ENCODE data around the gene CALCOCO2.

CALCOCO2 gene

GRCh38 chr17:48878920-48879898, 48.4 kb downstream of the CALCOCO2 start:
- no peak overlapping the region for H3K27ac ChIP-seq (ENCODE audit: low read depth, low read length)
- no peaks in the 10 kb centered on the region for H3K27me3 ChIP-seq (ENCODE audit: control insufficient read depth, insufficient read depth, low read length)
- H3K9me3 ChIP-seq (ENCODE audit: control insufficient read depth, insufficient read depth, low read depth, low read length), result no peaks in the 10 kb centered on the region
- H3K9ac ChIP-seq (ENCODE audit: low read length), result no peak overlapping the region
- no peak overlapping the region for H3K4me3 ChIP-seq (ENCODE audit: low read depth, low read length)
- H3K36me3 ChIP-seq (ENCODE audit: control insufficient read depth, insufficient read depth, low read length), result no peaks in the 10 kb centered on the region
- peaks cover 3% of the 10 kb centered on the region; the same call in 1 of the 2 replicates for H3K4me1 ChIP-seq (ENCODE audit: control insufficient read depth, insufficient read depth, low read length)

- Histone ChIP-seq H3K9ac (ENCODE audit: low read length) (no peak overlapping the region), H3K36me3 (ENCODE audit: control insufficient read depth, insufficient read depth, low read length) (no peaks in the 10 kb centered on the region), H3K4me1 (ENCODE audit: control insufficient read depth, insufficient read depth, low read length) (peaks cover 8% of the 10 kb centered on the region), H3K9me3 (ENCODE audit: control insufficient read depth, insufficient read depth, low read depth, low read length) (no peaks in the 10 kb centered on the region), H3K27me3 (ENCODE audit: control insufficient read depth, insufficient read depth, low read length) (no peaks in the 10 kb centered on the region), H3K4me3 (ENCODE audit: low read depth, low read length) (no peak overlapping the region), H3K27ac (ENCODE audit: low read depth, low read length) (no peak overlapping the region)
Measured at GRCh38 chr17:48882272-48882671, 51.4 kb downstream of the CALCOCO2 start.

- Histone ChIP-seq H3K9ac (ENCODE audit: low read length) (no peak overlapping the region), H3K4me3 (ENCODE audit: low read depth, low read length) (no peak overlapping the region)
Measured at GRCh38 chr17:48883171-48883570, 52.3 kb downstream of the CALCOCO2 start.

GRCh38 chr17:48890086-48890485, 59.3 kb downstream of the CALCOCO2 start:
- Histone ChIP-seq H3K9ac (ENCODE audit: low read length) (no peak overlapping the region), H3K36me3 (ENCODE audit: control insufficient read depth, insufficient read depth, low read length) (peaks cover 7% of the 10 kb centered on the region), H3K4me3 (ENCODE audit: low read depth, low read length) (no peak overlapping the region), H3K27me3 (ENCODE audit: control insufficient read depth, insufficient read depth, low read length) (no peaks in the 10 kb centered on the region), H3K27ac (ENCODE audit: low read depth, low read length) (no peak overlapping the region), H3K9me3 (ENCODE audit: control insufficient read depth, insufficient read depth, low read depth, low read length) (no peaks in the 10 kb centered on the region), H3K4me1 (ENCODE audit: control insufficient read depth, insufficient read depth, low read length) (peaks cover 4% of the 10 kb centered on the region; the same call in 1 of the 2 replicates)

More at GRCh38 chr17:48883171-48883570, 52.3 kb downstream of the CALCOCO2 start:
- Histone ChIP-seq H3K27me3 (ENCODE audit: control insufficient read depth, insufficient read depth, low read length) (no peaks in the 10 kb centered on the region), H3K4me1 (ENCODE audit: control insufficient read depth, insufficient read depth, low read length) (peaks cover 6% of the 10 kb centered on the region; the same call in 1 of the 2 replicates), H3K36me3 (ENCODE audit: control insufficient read depth, insufficient read depth, low read length) (no peaks in the 10 kb centered on the region), H3K9me3 (ENCODE audit: control insufficient read depth, insufficient read depth, low read depth, low read length) (no peaks in the 10 kb centered on the region), H3K27ac (ENCODE audit: low read depth, low read length) (no peak overlapping the region)

GRCh38 chr17:48892940-48893645, 62.3 kb downstream of the CALCOCO2 start:
- H3K4me1 ChIP-seq (ENCODE audit: control insufficient read depth, insufficient read depth, low read length), result no peaks in the 10 kb centered on the region; the same call in 1 of the 2 replicates
- H3K9ac ChIP-seq (ENCODE audit: low read length), result peak overlapping the region; percentile 81
- no peak overlapping the region; the same call in 1 of the 2 replicates for H3K27ac ChIP-seq (ENCODE audit: low read depth, low read length)
- peaks cover 22% of the 10 kb centered on the region for H3K36me3 ChIP-seq (ENCODE audit: control insufficient read depth, insufficient read depth, low read length)
- H3K9me3 ChIP-seq (ENCODE audit: control insufficient read depth, insufficient read depth, low read depth, low read length), result no peaks in the 10 kb centered on the region
- no peaks in the 10 kb centered on the region for H3K27me3 ChIP-seq (ENCODE audit: control insufficient read depth, insufficient read depth, low read length)
- H3K4me3 ChIP-seq (ENCODE audit: low read depth, low read length), result peak overlapping the region; percentile 75

- Histone ChIP-seq H3K36me3 (ENCODE audit: control insufficient read depth, insufficient read depth, low read length) (peaks cover 25% of the 10 kb centered on the region), H3K9me3 (ENCODE audit: control insufficient read depth, insufficient read depth, low read depth, low read length) (no peaks in the 10 kb centered on the region), H3K27ac (ENCODE audit: low read depth, low read length) (no peak overlapping the region), H3K4me3 (ENCODE audit: low read depth, low read length) (peak overlapping the region; percentile 75), H3K27me3 (ENCODE audit: control insufficient read depth, insufficient read depth, low read length) (no peaks in the 10 kb centered on the region), H3K4me1 (ENCODE audit: control insufficient read depth, insufficient read depth, low read length) (no peaks in the 10 kb centered on the region; the same call in 1 of the 2 replicates), H3K9ac (ENCODE audit: low read length) (peak overlapping the region; percentile 81)
Measured at GRCh38 chr17:48893646-48894508, 63.0 kb downstream of the CALCOCO2 start.

- no peaks in the 10 kb centered on the region for H3K9me3 ChIP-seq (ENCODE audit: control insufficient read depth, insufficient read depth, low read depth, low read length)
- H3K9ac ChIP-seq (ENCODE audit: low read length), result no peak overlapping the region
- no peak overlapping the region for H3K4me3 ChIP-seq (ENCODE audit: low read depth, low read length)
- H3K27ac ChIP-seq (ENCODE audit: low read depth, low read length), result no peak overlapping the region
- H3K36me3 ChIP-seq (ENCODE audit: control insufficient read depth, insufficient read depth, low read length), result peaks cover 25% of the 10 kb centered on the region
- H3K4me1 ChIP-seq (ENCODE audit: control insufficient read depth, insufficient read depth, low read length), result no peaks in the 10 kb centered on the region; the same call in 1 of the 2 replicates
- H3K27me3 ChIP-seq (ENCODE audit: control insufficient read depth, insufficient read depth, low read length), result no peaks in the 10 kb centered on the region
Measured at GRCh38 chr17:48894886-48895285, 64.1 kb downstream of the CALCOCO2 start.

GRCh38 chr17:48901241-48901640, 70.4 kb downstream of the CALCOCO2 start:
- no peak overlapping the region for H3K4me3 ChIP-seq (ENCODE audit: low read depth, low read length)
- no peak overlapping the region for H3K9ac ChIP-seq (ENCODE audit: low read length)
- H3K9me3 ChIP-seq (ENCODE audit: control insufficient read depth, insufficient read depth, low read depth, low read length), result no peaks in the 10 kb centered on the region
- H3K36me3 ChIP-seq (ENCODE audit: control insufficient read depth, insufficient read depth, low read length), result peaks cover 7% of the 10 kb centered on the region
- no peaks in the 10 kb centered on the region for H3K27me3 ChIP-seq (ENCODE audit: control insufficient read depth, insufficient read depth, low read length)
- no peak overlapping the region for H3K27ac ChIP-seq (ENCODE audit: low read depth, low read length)
- no peaks in the 10 kb centered on the region; the same call in 1 of the 2 replicates for H3K4me1 ChIP-seq (ENCODE audit: control insufficient read depth, insufficient read depth, low read length)

GRCh38 chr17:48903401-48903800, 72.6 kb downstream of the CALCOCO2 start:
- H3K4me1 ChIP-seq (ENCODE audit: control insufficient read depth, insufficient read depth, low read length), result no peaks in the 10 kb centered on the region
- H3K27ac ChIP-seq (ENCODE audit: low read depth, low read length), result no peak overlapping the region
- H3K4me3 ChIP-seq (ENCODE audit: low read depth, low read length), result no peak overlapping the region
- H3K27me3 ChIP-seq (ENCODE audit: control insufficient read depth, insufficient read depth, low read length), result no peaks in the 10 kb centered on the region
- no peak overlapping the region for H3K9ac ChIP-seq (ENCODE audit: low read length)
- H3K36me3 ChIP-seq (ENCODE audit: control insufficient read depth, insufficient read depth, low read length), result peaks cover under 1% of the 10 kb centered on the region; the same call in 1 of the 2 replicates
- H3K9me3 ChIP-seq (ENCODE audit: control insufficient read depth, insufficient read depth, low read depth, low read length), result no peaks in the 10 kb centered on the region

- Histone ChIP-seq H3K27me3 (ENCODE audit: control insufficient read depth, insufficient read depth, low read length) (no peaks in the 10 kb centered on the region), H3K4me3 (ENCODE audit: low read depth, low read length) (no peak overlapping the region), H3K9ac (ENCODE audit: low read length) (no peak overlapping the region), H3K36me3 (ENCODE audit: control insufficient read depth, insufficient read depth, low read length) (no peaks in the 10 kb centered on the region), H3K27ac (ENCODE audit: low read depth, low read length) (no peak overlapping the region), H3K4me1 (ENCODE audit: control insufficient read depth, insufficient read depth, low read length) (no peaks in the 10 kb centered on the region; the same call in 1 of the 2 replicates), H3K9me3 (ENCODE audit: control insufficient read depth, insufficient read depth, low read depth, low read length) (no peaks in the 10 kb centered on the region)
Measured at GRCh38 chr17:48904428-48904827, 73.6 kb downstream of the CALCOCO2 start.

All from HUES6 (cell line).